Esophagus muscularis mucosa (tissue), 4 donors: ENCODE results near the gene DNAI1. TPM values are rescaled to one million over a fixed set of nuclear protein-coding genes. Genes with fewer than 3 reads are reported as not detected.

Source experiments
- DNase-seq: peaks from one replicate; pipeline ENCODE4 v3.0.0-alpha.2; 2017; ENCODE audit errors: extremely low spot score
- H3K27ac ChIP-seq, 4 donors: fragments of 200-600 bp; sonication (generic); replicated peaks in 1 of 4; 1 replicate in 3 of 4; 2 replicates in 1 of 4; pipeline ENCODE4 v1.5.1; 2016 to 2019; ENCODE audit warnings: mild to moderate bottlenecking in 1 of 4
- H3K27me3 ChIP-seq, 4 donors: fragments of 200-600 bp; sonication (generic); one replicate each; pipeline versions ENCODE4 v1.5.1 to v1.6.0; 2016 to 2019
- H3K36me3 ChIP-seq, 4 donors: fragments of 200-600 bp; sonication (generic); one replicate each; pipeline ENCODE4 v1.5.1; 2016 to 2019
- H3K4me1 ChIP-seq, 4 donors: fragments of 200-600 bp; sonication (generic); one replicate each; pipeline ENCODE4 v1.5.1; 2016 to 2019
- H3K4me3 ChIP-seq, 4 donors: fragments of 200-600 bp; sonication (generic); 1 replicate in 2 of 4; 2 replicates in 2 of 4; pipeline ENCODE4 v1.5.1; 2016 to 2019; ENCODE audit warnings: mild to moderate bottlenecking in 4 of 4, moderate library complexity in 1 of 4
- H3K9me3 ChIP-seq, 4 donors: fragments of 200-600 bp; sonication (generic); 1 replicate in 3 of 4; 2 replicates in 1 of 4; pipeline ENCODE4 v1.5.1; 2016 to 2019
- CTCF ChIP-seq, 3 experiments: fragments of 200-600 bp in 2 of 3; fragments of 450-650 bp in 1 of 3; sonication (generic) in 2 of 3; IDR thresholded peaks; one replicate each; pipeline ENCODE4 v1.5.1; 2017 to 2019; ENCODE audit warnings: antibody characterized with exemption in 3 of 3, mild to moderate bottlenecking in 2 of 3, moderate library complexity in 1 of 3
- EP300 ChIP-seq: sonication (generic); formaldehyde crosslinking; IDR thresholded peaks from one replicate; pipeline ENCODE4 v1.6.1; 2017; ENCODE audit warnings: antibody characterized with exemption
- POLR2A ChIP-seq: fragments of 450-650 bp; IDR thresholded peaks from one replicate; pipeline ENCODE4 v1.6.1; 2017; ENCODE audit warnings: antibody characterized with exemption, moderate library complexity, mild to moderate bottlenecking, low read depth
- POLR2AphosphoS5 ChIP-seq, 2 donors: sonication (generic); formaldehyde crosslinking; IDR thresholded peaks; one replicate each; pipeline ENCODE4 v1.6.1; 2017; ENCODE audit warnings: antibody characterized with exemption in 2 of 2
- WGBS: methylation state at CpG from one replicate; pipeline ENCODE4 v1.1.5; 2018; 5-methylcytosine and 5-hydroxymethylcytosine counted together
- intact Hi-C: fragments of 100-400 bp; cut with DNase I; formaldehyde crosslinking; loops from one replicate; pipeline ENCODE4 v1.15.1; 2023
- total RNA-seq, 4 donors: library from RNA; depleted of rRNA; stranded (reverse); fragments of >200 nt; gene quantifications; one replicate each; pipeline versions ENCODE4 v1.1.0 to v1.2.1, GENCODE V29; 2016

DNAI1 gene
- total RNA-seq, 4 donors from 2014 or later = not detected

GRCh38 chr9:34484678-34485077, 26.1 kb downstream of the DNAI1 start:
- Histone ChIP-seq H3K4me1 (no peaks in the 10 kb centered on the region), H3K4me3 (no peak overlapping the region), H3K36me3 (no peaks in the 10 kb centered on the region), H3K27ac (no peak overlapping the region), H3K9me3 (no peaks in the 10 kb centered on the region), H3K27me3 (peaks cover 0 to 4% (median 0%) of the 10 kb centered on the region in 4 donors)
- intact Hi-C loops = no loop called here
- no peak for DNase-seq
- TF ChIP-seq EP300 (no peak), POLR2AphosphoS5 (IDR thresholded peaks at IDR 0.05) (no peak), POLR2A (no peak), CTCF (IDR thresholded peaks at IDR 0.05) (no peak)

- no peak for DNase-seq
- Histone ChIP-seq H3K4me3 (no peak overlapping the region), H3K27me3 (peaks cover 0 to 7% (median 0%) of the 10 kb centered on the region in 4 donors), H3K9me3 (no peaks in the 10 kb centered on the region), H3K4me1 (no peaks in the 10 kb centered on the region), H3K36me3 (no peaks in the 10 kb centered on the region), H3K27ac (no peak overlapping the region)
- intact Hi-C loops = no loop called here
- 71% methylated on average over 5 of the region's 6 CpGs for WGBS
- TF ChIP-seq CTCF (IDR thresholded peaks at IDR 0.05) (no peak), POLR2AphosphoS5 (IDR thresholded peaks at IDR 0.05) (no peak), EP300 (no peak), POLR2A (no peak)
These were observed 27.2 kb downstream of the DNAI1 start for GRCh38 chr9:34485822-34486221.

- WGBS = 52% methylated on average over 3 of the region's 3 CpGs
- intact Hi-C loops = no loop called here
- DNase-seq = no peak
These were observed 28.0 kb downstream of the DNAI1 start for GRCh38 chr9:34486572-34486971.

GRCh38 chr9:34490360-34490759, 31.8 kb downstream of the DNAI1 start:
- H3K9me3 ChIP-seq = no peaks in the 10 kb centered on the region
- no peak overlapping the region for H3K27ac ChIP-seq
- TF ChIP-seq CTCF (IDR thresholded peaks at IDR 0.05) = no peak
- TF ChIP-seq POLR2AphosphoS5 (IDR thresholded peaks at IDR 0.05) = no peak
- no peak for TF ChIP-seq EP300
- no peak for TF ChIP-seq POLR2A
- DNase-seq = no peak
- no peak overlapping the region for H3K4me3 ChIP-seq
- H3K36me3 ChIP-seq = no peaks in the 10 kb centered on the region
- WGBS = 60% methylated on average over 1 of the region's 1 CpG
- peaks cover 0 to 12% (median 0%) of the 10 kb centered on the region in 4 donors for H3K27me3 ChIP-seq
- intact Hi-C loops = no loop called here
- H3K4me1 ChIP-seq = no peaks in the 10 kb centered on the region

More at GRCh38 chr9:34486572-34486971, 28.0 kb downstream of the DNAI1 start:
- H3K4me1 ChIP-seq = no peaks in the 10 kb centered on the region
- H3K27ac ChIP-seq = no peak overlapping the region
- H3K36me3 ChIP-seq = no peaks in the 10 kb centered on the region
- TF ChIP-seq EP300 (no peak), POLR2A (no peak), POLR2AphosphoS5 (IDR thresholded peaks at IDR 0.05) (no peak)
- no peaks in the 10 kb centered on the region for H3K9me3 ChIP-seq
- H3K4me3 ChIP-seq = no peak overlapping the region
- H3K27me3 ChIP-seq = peaks cover 0 to 9% (median 0%) of the 10 kb centered on the region in 4 donors

GRCh38 chr9:34490760-34491159, 32.2 kb downstream of the DNAI1 start:
- Histone ChIP-seq H3K27ac (no peak overlapping the region), H3K9me3 (no peaks in the 10 kb centered on the region), H3K4me3 (no peak overlapping the region), H3K4me1 (no peaks in the 10 kb centered on the region), H3K36me3 (no peaks in the 10 kb centered on the region), H3K27me3 (peaks cover 0 to 12% (median 0%) of the 10 kb centered on the region in 4 donors)
- no peak for DNase-seq
- no peak for TF ChIP-seq CTCF (IDR thresholded peaks at IDR 0.05)
- TF ChIP-seq EP300 = no peak
- no peak for TF ChIP-seq POLR2AphosphoS5 (IDR thresholded peaks at IDR 0.05)
- no peak for TF ChIP-seq POLR2A
- intact Hi-C loops = no loop called here
- WGBS = 63% methylated on average over 3 of the region's 3 CpGs
